ENCODE results near the gene PAPPA2.

Gene PAPPA2

GRCh38 chr1:176617881-176618280, 154.9 kb downstream of the PAPPA2 start:
- Histone ChIP-seq H3K79me2 (ENCODE audit: low read length) (no peaks in the 10 kb centered on the region), H3K27me3 (ENCODE audit: low read depth, low read length) (peaks cover 11% of the 10 kb centered on the region; the same call in 1 of the 2 replicates), H2AFZ (ENCODE audit: low read depth, low read length) (no peak overlapping the region), H3K4me2 (ENCODE audit: low read length) (no peak overlapping the region), H3K9ac (ENCODE audit: low read length) (no peak overlapping the region), H4K20me1 (ENCODE audit: insufficient read depth, low read length) (no peaks in the 10 kb centered on the region), H3K4me1 (ENCODE audit: low read length) (no peaks in the 10 kb centered on the region), H3K27ac (ENCODE audit: low read length) (no peak overlapping the region), H3K36me3 (replicated peaks; ENCODE audit: low read depth, low read length) (no peaks in the 10 kb centered on the region), H3K4me3 (ENCODE audit: low read length) (no peak overlapping the region), H3K9me3 (ENCODE audit: insufficient read depth, low read length) (no peaks in the 10 kb centered on the region)
- no peak for TF ChIP-seq EZH2phosphoT487 (IDR thresholded peaks at IDR 0.05; ENCODE audit: low read depth)
- TF ChIP-seq, protein P1, sequence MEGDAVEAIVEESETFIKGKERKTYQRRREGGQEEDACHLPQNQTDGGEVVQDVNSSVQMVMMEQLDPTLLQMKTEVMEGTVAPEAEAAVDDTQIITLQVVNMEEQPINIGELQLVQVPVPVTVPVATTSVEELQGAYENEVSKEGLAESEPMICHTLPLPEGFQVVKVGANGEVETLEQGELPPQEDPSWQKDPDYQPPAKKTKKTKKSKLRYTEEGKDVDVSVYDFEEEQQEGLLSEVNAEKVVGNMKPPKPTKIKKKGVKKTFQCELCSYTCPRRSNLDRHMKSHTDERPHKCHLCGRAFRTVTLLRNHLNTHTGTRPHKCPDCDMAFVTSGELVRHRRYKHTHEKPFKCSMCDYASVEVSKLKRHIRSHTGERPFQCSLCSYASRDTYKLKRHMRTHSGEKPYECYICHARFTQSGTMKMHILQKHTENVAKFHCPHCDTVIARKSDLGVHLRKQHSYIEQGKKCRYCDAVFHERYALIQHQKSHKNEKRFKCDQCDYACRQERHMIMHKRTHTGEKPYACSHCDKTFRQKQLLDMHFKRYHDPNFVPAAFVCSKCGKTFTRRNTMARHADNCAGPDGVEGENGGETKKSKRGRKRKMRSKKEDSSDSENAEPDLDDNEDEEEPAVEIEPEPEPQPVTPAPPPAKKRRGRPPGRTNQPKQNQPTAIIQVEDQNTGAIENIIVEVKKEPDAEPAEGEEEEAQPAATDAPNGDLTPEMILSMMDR (IDR thresholded peaks at IDR 0.05; ENCODE audit: low read depth, low read length) = no peak

GRCh38 chr1:176619261-176619660, 156.3 kb downstream of the PAPPA2 start:
- H3K27ac ChIP-seq (ENCODE audit: low read length) = no peak overlapping the region
- no peaks in the 10 kb centered on the region for H3K27me3 ChIP-seq (ENCODE audit: low read depth, low read length)
- no peak overlapping the region for H3K4me3 ChIP-seq (ENCODE audit: low read length)
- H3K9ac ChIP-seq (ENCODE audit: low read length) = no peak overlapping the region
- TF ChIP-seq EZH2phosphoT487 (IDR thresholded peaks at IDR 0.05; ENCODE audit: low read depth) = no peak
- TF ChIP-seq, protein P1 (IDR thresholded peaks at IDR 0.05; ENCODE audit: low read depth, low read length) = no peak
- H3K9me3 ChIP-seq (ENCODE audit: insufficient read depth, low read length) = no peaks in the 10 kb centered on the region
- H3K4me2 ChIP-seq (ENCODE audit: low read length) = no peak overlapping the region
- no peaks in the 10 kb centered on the region for H3K36me3 ChIP-seq (replicated peaks; ENCODE audit: low read depth, low read length)
- H3K4me1 ChIP-seq (ENCODE audit: low read length) = no peaks in the 10 kb centered on the region
- H3K79me2 ChIP-seq (ENCODE audit: low read length) = no peaks in the 10 kb centered on the region
- H2AFZ ChIP-seq (ENCODE audit: low read depth, low read length) = no peak overlapping the region
- H4K20me1 ChIP-seq (ENCODE audit: insufficient read depth, low read length) = no peaks in the 10 kb centered on the region

- no peak overlapping the region for H2AFZ ChIP-seq (ENCODE audit: low read depth, low read length)
- no peaks in the 10 kb centered on the region for H4K20me1 ChIP-seq (ENCODE audit: insufficient read depth, low read length)
- no peak overlapping the region for H3K4me3 ChIP-seq (ENCODE audit: low read length)
- no peak overlapping the region for H3K9ac ChIP-seq (ENCODE audit: low read length)
- H3K4me2 ChIP-seq (ENCODE audit: low read length) = no peak overlapping the region
- no peaks in the 10 kb centered on the region for H3K27me3 ChIP-seq (ENCODE audit: low read depth, low read length)
- H3K9me3 ChIP-seq (ENCODE audit: insufficient read depth, low read length) = no peaks in the 10 kb centered on the region
- no peaks in the 10 kb centered on the region for H3K4me1 ChIP-seq (ENCODE audit: low read length)
- no peak for TF ChIP-seq EZH2phosphoT487 (IDR thresholded peaks at IDR 0.05; ENCODE audit: low read depth)
- TF ChIP-seq, protein P1 (IDR thresholded peaks at IDR 0.05; ENCODE audit: low read depth, low read length) = no peak
- H3K27ac ChIP-seq (ENCODE audit: low read length) = no peak overlapping the region
- H3K36me3 ChIP-seq (replicated peaks; ENCODE audit: low read depth, low read length) = no peaks in the 10 kb centered on the region
- no peaks in the 10 kb centered on the region for H3K79me2 ChIP-seq (ENCODE audit: low read length)
Observed at GRCh38 chr1:176625365-176625764, 162.4 kb downstream of the PAPPA2 start.

- Histone ChIP-seq H3K9me3 (ENCODE audit: insufficient read depth, low read length) (no peaks in the 10 kb centered on the region), H3K79me2 (ENCODE audit: low read length) (no peaks in the 10 kb centered on the region), H3K9ac (ENCODE audit: low read length) (no peak overlapping the region), H4K20me1 (ENCODE audit: insufficient read depth, low read length) (no peaks in the 10 kb centered on the region), H3K4me3 (ENCODE audit: low read length) (no peak overlapping the region), H3K27ac (ENCODE audit: low read length) (no peak overlapping the region), H3K27me3 (ENCODE audit: low read depth, low read length) (no peaks in the 10 kb centered on the region), H3K36me3 (replicated peaks; ENCODE audit: low read depth, low read length) (no peaks in the 10 kb centered on the region), H3K4me1 (ENCODE audit: low read length) (no peaks in the 10 kb centered on the region), H3K4me2 (ENCODE audit: low read length) (no peak overlapping the region), H2AFZ (ENCODE audit: low read depth, low read length) (no peak overlapping the region)
- TF ChIP-seq, protein P1 (IDR thresholded peaks at IDR 0.05; ENCODE audit: low read depth, low read length) = no peak
- TF ChIP-seq EZH2phosphoT487 (IDR thresholded peaks at IDR 0.05; ENCODE audit: low read depth) = no peak
Observed at GRCh38 chr1:176626572-176627061, 163.6 kb downstream of the PAPPA2 start.

All from OCI-LY3 (cell line).